ENCODE results near the gene CADM1.

- TF ChIP-seq POLR2A (IDR thresholded peaks at IDR 0.05) (no peak), CTCF (IDR thresholded peaks at IDR 0.05 in 4 of 5, conservative IDR thresholded peaks at IDR 0.05 in 1 of 5) (no peak)
Measured at GRCh38 chr11:115183136-115183535, 321.1 kb downstream of the CADM1 start.

Measured in gastrocnemius medialis (tissue), 4 donors.